H9 (cell line): ENCODE measurements around the gene CDC5L. TPM values are rescaled to one million over a fixed set of nuclear protein-coding genes. Genes with fewer than 3 reads are reported as not detected.

Experiments
- DNase-seq: peaks from one replicate; pipeline ENCODE4 v3.0.0-alpha.2; 2017
- H2AFZ ChIP-seq: one replicate; pipeline ENCODE4 v1.6.1; 2013; ENCODE audit warnings: mild to moderate bottlenecking, low read length, control low read depth, moderate library complexity
- H2AK5ac ChIP-seq: 2 replicates; pipeline ENCODE4 v1.6.1; 2013; ENCODE audit warnings: low read length, control low read depth, mixed read lengths; ENCODE audit not compliant: insufficient read length
- H2BK120ac ChIP-seq: one replicate; pipeline ENCODE4 v1.6.1; 2013; ENCODE audit warnings: low read depth, mild to moderate bottlenecking, low read length, control low read depth, inconsistent platforms; ENCODE audit not compliant: poor library complexity, severe bottlenecking
- H2BK12ac ChIP-seq: 2 replicates; pipeline ENCODE4 v1.6.1; 2013; ENCODE audit warnings: low read length, control low read depth, mixed read lengths, low read depth; ENCODE audit not compliant: insufficient read length
- H2BK15ac ChIP-seq: 2 replicates; pipeline ENCODE4 v1.6.1; 2013; ENCODE audit warnings: low read depth, low read length, control low read depth
- H2BK20ac ChIP-seq: one replicate; pipeline ENCODE4 v1.6.1; 2013; ENCODE audit warnings: low read depth, mild to moderate bottlenecking, low read length, control low read depth, inconsistent platforms; ENCODE audit not compliant: poor library complexity, severe bottlenecking
- H2BK5ac ChIP-seq: 2 replicates; pipeline ENCODE4 v1.6.1; 2013; ENCODE audit warnings: low read length, control low read depth, mixed read lengths; ENCODE audit not compliant: insufficient read length
- H3K14ac ChIP-seq: 2 replicates; pipeline ENCODE4 v1.6.1; 2013; ENCODE audit warnings: low read length, control low read depth; ENCODE audit not compliant: insufficient read depth
- H3K18ac ChIP-seq: 2 replicates; pipeline ENCODE4 v1.6.1; 2013; ENCODE audit warnings: low read depth, mild to moderate bottlenecking, mixed read lengths, low read length, control low read depth; ENCODE audit not compliant: insufficient read length
- H3K23ac ChIP-seq: 2 replicates; pipeline ENCODE4 v1.6.1; 2013; ENCODE audit warnings: low read length, control low read depth, mixed read lengths, low read depth; ENCODE audit not compliant: insufficient read length
- H3K23me2 ChIP-seq: 2 replicates; pipeline ENCODE4 v1.6.1; 2013; ENCODE audit warnings: low read depth, mild to moderate bottlenecking, mixed read lengths, low read length, control low read depth; ENCODE audit not compliant: insufficient read length, poor library complexity, severe bottlenecking
- H3K27ac ChIP-seq: 2 replicates; pipeline ENCODE4 v1.5.1; 2013; ENCODE audit warnings: low read length, control low read depth, mixed read lengths, low read depth; ENCODE audit not compliant: insufficient read length
- H3K27me3 ChIP-seq: 2 replicates; pipeline ENCODE4 v1.6.1; 2013; ENCODE audit warnings: low read length, control low read depth, inconsistent platforms; ENCODE audit not compliant: insufficient read depth
- H3K4ac ChIP-seq: 2 replicates; pipeline ENCODE4 v1.6.1; 2013; ENCODE audit warnings: low read depth, mild to moderate bottlenecking, control low read depth, inconsistent platforms, low read length, moderate library complexity
- H3K4me1 ChIP-seq: 2 replicates; pipeline ENCODE4 v1.6.1; 2013; ENCODE audit warnings: low read length, control low read depth, inconsistent platforms; ENCODE audit not compliant: insufficient read depth
- H3K4me2 ChIP-seq: 2 replicates; pipeline ENCODE4 v1.6.1; 2013; ENCODE audit warnings: low read length, control low read depth, mixed read lengths; ENCODE audit not compliant: insufficient read length, insufficient read depth
- H3K56ac ChIP-seq: 2 replicates; pipeline ENCODE4 v1.6.1; 2013; ENCODE audit warnings: low read depth, mild to moderate bottlenecking, mixed read lengths, low read length, control low read depth; ENCODE audit not compliant: insufficient read length
- H3K79me1 ChIP-seq: 2 replicates; pipeline ENCODE4 v1.6.1; 2013; ENCODE audit warnings: low read depth, mild to moderate bottlenecking, moderate library complexity, low read length, control low read depth, inconsistent platforms; ENCODE audit not compliant: insufficient read depth, poor library complexity, severe bottlenecking
- H3K79me2 ChIP-seq: 2 replicates; pipeline ENCODE4 v1.6.1; 2013; ENCODE audit warnings: low read length, control low read depth, inconsistent platforms; ENCODE audit not compliant: insufficient read depth
- H3K9ac ChIP-seq: 2 replicates; pipeline ENCODE4 v1.6.1; 2013; ENCODE audit warnings: low read length, control low read depth, mixed read lengths; ENCODE audit not compliant: insufficient read length; ENCODE audit errors: extremely low read depth
- H3K9me3 ChIP-seq: one replicate; pipeline ENCODE4 v1.6.1; 2013; ENCODE audit warnings: low read depth, low read length, inconsistent platforms; ENCODE audit not compliant: control insufficient read depth
- H3T11ph ChIP-seq: one replicate; pipeline ENCODE4 v1.6.1; 2013; ENCODE audit warnings: mild to moderate bottlenecking, low read length, control low read depth, inconsistent platforms
- H4K20me1 ChIP-seq: one replicate; pipeline ENCODE4 v1.6.1; 2013; ENCODE audit not compliant: control insufficient read depth, insufficient read length, insufficient read depth
- H4K5ac ChIP-seq: 2 replicates; pipeline ENCODE4 v1.6.1; 2013; ENCODE audit warnings: low read depth, mild to moderate bottlenecking, mixed read lengths, low read length, control low read depth; ENCODE audit not compliant: insufficient read length
- H4K8ac ChIP-seq: replicated peaks from 2 replicates; pipeline ENCODE4 v1.6.1; 2013; ENCODE audit warnings: low read length, control low read depth, mixed read lengths, low read depth; ENCODE audit not compliant: insufficient read length
- H4K91ac ChIP-seq: 2 replicates; pipeline ENCODE4 v1.6.1; 2013; ENCODE audit warnings: low read depth, mild to moderate bottlenecking, moderate library complexity, mixed read lengths, low read length, control low read depth; ENCODE audit not compliant: insufficient read length
- H3K27ac Mint-ChIP-seq, 3 experiments: 2 replicates in 2 of 3; 3 replicates in 1 of 3; pipeline ENCODE4 v1.8.0; 2020 to 2021; ENCODE audit warnings: mixed read lengths in 3 of 3, mild to moderate bottlenecking in 1 of 3, moderate library complexity in 1 of 3
- H3K27me3 Mint-ChIP-seq: 2 replicates; pipeline ENCODE4 v1.8.0; 2021; ENCODE audit warnings: low read depth, mild to moderate bottlenecking, moderate library complexity, mixed read lengths
- H3K36me3 Mint-ChIP-seq, 3 experiments: 2 replicates in 2 of 3; 3 replicates in 1 of 3; pipeline ENCODE4 v1.8.0; 2020 to 2021; ENCODE audit warnings: low read depth in 3 of 3, mixed read lengths in 3 of 3; ENCODE audit not compliant: insufficient read depth in 1 of 3
- H3K4me1 Mint-ChIP-seq, 2 experiments: 2 replicates each; pipeline ENCODE4 v1.8.0; 2020; ENCODE audit warnings: mixed read lengths in 2 of 2
- H3K4me3 Mint-ChIP-seq, 2 experiments: 2 replicates in 1 of 2; 3 replicates in 1 of 2; pipeline ENCODE4 v1.8.0; 2020 to 2021; ENCODE audit warnings: mild to moderate bottlenecking in 2 of 2, mixed read lengths in 2 of 2, moderate library complexity in 1 of 2
- H3K9me3 Mint-ChIP-seq, 2 experiments: 2 replicates in 1 of 2; 3 replicates in 1 of 2; pipeline ENCODE4 v1.8.0; 2020; ENCODE audit warnings: mild to moderate bottlenecking in 2 of 2, mixed read lengths in 2 of 2, moderate library complexity in 1 of 2
- CTCF ChIP-seq: fragments of 200-600 bp; sonication (generic); conservative IDR thresholded peaks from 3 replicates; pipeline ENCODE4 v1.8.0; 2021; ENCODE audit warnings: antibody characterized with exemption, mild to moderate bottlenecking
- WGBS: extraction: QIAGEN DNeasy Blood & Tissue Kit; methylation state at CpG from one replicate; pipeline ENCODE4 v1.1.7; 2013; ENCODE audit warnings: missing lambda C conversion rate, low lambda C conversion rate, mixed read lengths; ENCODE audit not compliant: insufficient read length; ENCODE audit errors: extremely low coverage; 5-methylcytosine and 5-hydroxymethylcytosine counted together
- total RNA-seq: library from RNA; stranded (reverse); gene quantifications from 2 replicates; pipeline ENCODE4 v1.2.1, GENCODE V29; 2021

CDC5L gene
- total RNA-seq, 1 experiment from 2014 or later, result 34.3 TPM

GRCh38 chr6:44458551-44458950 lies 71.0 kb downstream of the CDC5L start:
- no CpG with 5 or more reads among the region's 6 CpGs for WGBS
- no peak for TF ChIP-seq CTCF
- H3K27me3 Mint-ChIP-seq, result peaks cover 3% of the 10 kb centered on the region

More at GRCh38 chr6:44458551-44458950, 71.0 kb downstream of the CDC5L start:
- Histone ChIP-seq H2AFZ (no peak overlapping the region), H3K79me2 (no peaks in the 10 kb centered on the region), H3K23me2 (no peaks in the 10 kb centered on the region), H3K4ac (no peak overlapping the region), H4K91ac (no peak overlapping the region), H4K8ac (no peak overlapping the region), H2BK12ac (no peak overlapping the region), H4K20me1 (no peaks in the 10 kb centered on the region), H3K9ac (no peak overlapping the region), H3K27me3 (no peaks in the 10 kb centered on the region), H3K4me1 (no peaks in the 10 kb centered on the region), H3K4me2 (no peak overlapping the region), H2BK120ac (no peak overlapping the region), H4K5ac (no peak overlapping the region), H2BK5ac (no peak overlapping the region), H2BK15ac (no peak overlapping the region), H3K18ac (no peak overlapping the region), H3K27ac (no peak overlapping the region), H3K23ac (no peak overlapping the region), H3K79me1 (no peaks in the 10 kb centered on the region), H3K9me3 (no peaks in the 10 kb centered on the region), H2BK20ac (no peak overlapping the region), H3K56ac (no peak overlapping the region), H3T11ph (no peak overlapping the region), H3K14ac (no peak overlapping the region), H2AK5ac (no peak overlapping the region)
- H3K9me3 Mint-ChIP-seq, result no peaks in the 10 kb centered on the region; a peak in 1 of 5 replicates
- H3K4me1 Mint-ChIP-seq, result peaks cover 5% of the 10 kb centered on the region in 2 experiments
- no peaks in the 10 kb centered on the region; a peak in 1 of 7 replicates for H3K36me3 Mint-ChIP-seq
- H3K4me3 Mint-ChIP-seq, result no peak overlapping the region
- no peak overlapping the region for H3K27ac Mint-ChIP-seq
- DNase-seq, result no peak
